Tibial artery (tissue), 4 donors: ENCODE data around the gene PPL.

Experiments used
- DNase-seq, 2 donors: peaks; one replicate each; pipeline ENCODE4 v3.0.0-alpha.2; 2019
- H3K27ac ChIP-seq, 2 donors: fragments of 200-600 bp; sonication (generic) in 1 of 2; 1 replicate in 1 of 2; 2 replicates in 1 of 2; pipeline ENCODE4 v1.5.1; 2018 to 2019; ENCODE audit warnings: mild to moderate bottlenecking in 1 of 2
- H3K27me3 ChIP-seq, 2 donors: fragments of 200-600 bp; sonication (generic) in 1 of 2; one replicate each; pipeline versions ENCODE4 v1.5.1 to v1.6.0; 2016 to 2019
- H3K36me3 ChIP-seq, 3 donors: fragments of 200-600 bp; sonication (generic) in 2 of 3; one replicate each; pipeline ENCODE4 v1.5.1; 2016 to 2019; ENCODE audit warnings: mild to moderate bottlenecking in 2 of 3
- H3K4me1 ChIP-seq, 4 donors: fragments of 200-600 bp; sonication (generic) in 2 of 4; 1 replicate in 3 of 4; 2 replicates in 1 of 4; pipeline ENCODE4 v1.5.1; 2016 to 2019
- H3K4me3 ChIP-seq, 2 donors: fragments of 200-600 bp; sonication (generic) in 1 of 2; 1 replicate in 1 of 2; 2 replicates in 1 of 2; pipeline ENCODE4 v1.5.1; 2018 to 2019; ENCODE audit warnings: mild to moderate bottlenecking in 2 of 2
- H3K9me3 ChIP-seq, 3 donors: fragments of 200-600 bp; sonication (generic) in 1 of 3; one replicate each; pipeline ENCODE4 v1.5.1; 2016 to 2019
- intact Hi-C: fragments of 100-400 bp; cut with DNase I; formaldehyde crosslinking; loops from one replicate; pipeline ENCODE4 v1.15.0; 2023; ENCODE audit warnings: low total_unique reads
- TF ChIP-seq, protein P1 (sequence below), 2 experiments: fragments of 200-600 bp in 1 of 2; fragments of 450-650 bp in 1 of 2; IDR thresholded peaks; one replicate each; pipeline ENCODE4 v1.5.1; 2017 to 2019; ENCODE audit warnings: antibody characterized with exemption in 2 of 2, mild to moderate bottlenecking in 1 of 2, moderate library complexity in 1 of 2

The PPL gene

DNA sequence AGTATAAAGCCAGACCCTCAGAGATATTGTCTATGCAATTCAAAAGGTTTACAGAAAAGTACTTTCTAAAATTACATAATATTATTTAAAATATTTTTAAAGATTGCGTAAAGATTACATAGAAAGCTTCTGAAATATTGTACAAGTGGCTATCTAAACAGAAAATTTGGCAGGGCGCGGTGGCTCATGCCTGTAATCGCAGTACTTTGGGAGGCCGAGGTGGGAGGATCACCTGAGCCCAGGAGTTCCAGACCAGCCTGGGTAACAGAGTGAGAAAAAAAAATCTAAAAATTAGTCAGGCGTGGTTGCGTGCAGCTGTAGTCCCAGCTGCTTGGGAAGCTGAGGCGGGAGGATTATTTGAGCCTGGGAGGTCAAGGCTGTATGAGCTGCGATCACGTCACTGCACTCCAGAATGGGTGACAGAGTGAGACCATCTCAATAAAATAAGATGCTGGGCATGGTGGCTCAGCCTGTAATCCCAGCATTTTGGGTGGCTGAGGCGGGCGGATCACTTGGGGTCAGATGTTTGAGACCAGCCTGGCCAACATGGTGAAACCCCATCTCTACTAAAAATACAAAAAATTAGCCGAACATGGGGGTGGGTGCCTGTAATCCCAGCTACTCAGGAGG, 71.6 kb downstream of the PPL start:
- H3K27ac ChIP-seq: no peak overlapping the region
- H3K4me3 ChIP-seq: no peak overlapping the region
- intact Hi-C loops: no loop called here
- no peaks in the 10 kb centered on the region for H3K9me3 ChIP-seq
- H3K27me3 ChIP-seq: no peaks in the 10 kb centered on the region
- peaks cover 0 to 11% (median 0%) of the 10 kb centered on the region in 4 donors for H3K4me1 ChIP-seq
- H3K36me3 ChIP-seq: peaks cover 29 to 60% (median 41%) of the 10 kb centered on the region in 3 donors
- no peak for DNase-seq
- TF ChIP-seq, protein P1, sequence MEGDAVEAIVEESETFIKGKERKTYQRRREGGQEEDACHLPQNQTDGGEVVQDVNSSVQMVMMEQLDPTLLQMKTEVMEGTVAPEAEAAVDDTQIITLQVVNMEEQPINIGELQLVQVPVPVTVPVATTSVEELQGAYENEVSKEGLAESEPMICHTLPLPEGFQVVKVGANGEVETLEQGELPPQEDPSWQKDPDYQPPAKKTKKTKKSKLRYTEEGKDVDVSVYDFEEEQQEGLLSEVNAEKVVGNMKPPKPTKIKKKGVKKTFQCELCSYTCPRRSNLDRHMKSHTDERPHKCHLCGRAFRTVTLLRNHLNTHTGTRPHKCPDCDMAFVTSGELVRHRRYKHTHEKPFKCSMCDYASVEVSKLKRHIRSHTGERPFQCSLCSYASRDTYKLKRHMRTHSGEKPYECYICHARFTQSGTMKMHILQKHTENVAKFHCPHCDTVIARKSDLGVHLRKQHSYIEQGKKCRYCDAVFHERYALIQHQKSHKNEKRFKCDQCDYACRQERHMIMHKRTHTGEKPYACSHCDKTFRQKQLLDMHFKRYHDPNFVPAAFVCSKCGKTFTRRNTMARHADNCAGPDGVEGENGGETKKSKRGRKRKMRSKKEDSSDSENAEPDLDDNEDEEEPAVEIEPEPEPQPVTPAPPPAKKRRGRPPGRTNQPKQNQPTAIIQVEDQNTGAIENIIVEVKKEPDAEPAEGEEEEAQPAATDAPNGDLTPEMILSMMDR (IDR thresholded peaks at IDR 0.05): no peak

DNA sequence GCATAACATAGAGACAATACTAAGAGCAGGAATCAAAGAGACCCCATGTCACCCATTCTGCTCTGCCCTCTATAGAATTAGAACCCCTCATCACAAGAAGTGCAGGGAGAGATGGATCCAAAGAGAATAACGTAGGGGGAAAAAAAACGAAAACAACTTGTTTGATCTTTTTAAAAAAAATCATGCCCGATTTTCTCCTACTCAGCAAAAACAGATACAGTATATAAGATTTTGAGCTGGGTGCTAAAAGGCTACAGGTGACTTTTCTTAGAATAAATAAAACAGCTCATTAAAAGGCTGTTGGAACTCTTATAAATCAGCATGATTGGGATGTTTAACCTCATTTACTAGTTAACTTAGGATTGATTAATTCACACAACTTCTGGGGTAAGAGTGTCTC, 72.2 kb downstream of the PPL start:
- TF ChIP-seq, protein P1 (IDR thresholded peaks at IDR 0.05): no peak
- no peak for DNase-seq
- Histone ChIP-seq H3K9me3 (no peaks in the 10 kb centered on the region), H3K36me3 (peaks cover 29 to 60% (median 41%) of the 10 kb centered on the region in 3 donors), H3K27ac (no peak overlapping the region), H3K27me3 (no peaks in the 10 kb centered on the region), H3K4me1 (peaks cover 0 to 11% (median 0%) of the 10 kb centered on the region in 4 donors), H3K4me3 (no peak overlapping the region)
- intact Hi-C loops: no loop called here

DNA sequence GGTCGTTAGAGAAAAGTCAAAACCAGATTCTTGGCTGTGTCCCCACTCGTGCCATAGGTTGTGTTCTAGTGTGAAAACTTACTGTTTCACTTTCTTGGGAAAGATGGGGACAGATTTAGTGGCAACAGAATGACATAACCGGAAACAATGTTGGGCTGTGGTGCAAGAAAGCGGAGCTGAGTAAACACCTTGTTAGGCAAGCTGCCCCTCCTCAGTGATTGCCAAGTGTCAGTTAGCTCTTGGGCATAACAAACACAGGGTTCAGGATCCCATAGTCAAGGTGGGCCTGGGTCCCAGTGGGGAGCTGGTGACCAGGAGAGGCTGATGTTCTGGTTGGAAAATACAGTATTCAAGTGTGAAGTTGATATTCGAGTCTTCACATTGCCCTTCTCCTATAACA, 74.3 kb downstream of the PPL start:
- TF ChIP-seq, protein P1 (IDR thresholded peaks at IDR 0.05): no peak
- intact Hi-C loops: no loop called here
- Histone ChIP-seq H3K27ac (no peak overlapping the region), H3K4me3 (no peak overlapping the region), H3K9me3 (no peaks in the 10 kb centered on the region), H3K4me1 (peaks cover 0 to 11% (median 0%) of the 10 kb centered on the region in 4 donors), H3K27me3 (no peaks in the 10 kb centered on the region), H3K36me3 (peaks cover 42 to 65% (median 54%) of the 10 kb centered on the region in 3 donors)
- no peak for DNase-seq

DNA sequence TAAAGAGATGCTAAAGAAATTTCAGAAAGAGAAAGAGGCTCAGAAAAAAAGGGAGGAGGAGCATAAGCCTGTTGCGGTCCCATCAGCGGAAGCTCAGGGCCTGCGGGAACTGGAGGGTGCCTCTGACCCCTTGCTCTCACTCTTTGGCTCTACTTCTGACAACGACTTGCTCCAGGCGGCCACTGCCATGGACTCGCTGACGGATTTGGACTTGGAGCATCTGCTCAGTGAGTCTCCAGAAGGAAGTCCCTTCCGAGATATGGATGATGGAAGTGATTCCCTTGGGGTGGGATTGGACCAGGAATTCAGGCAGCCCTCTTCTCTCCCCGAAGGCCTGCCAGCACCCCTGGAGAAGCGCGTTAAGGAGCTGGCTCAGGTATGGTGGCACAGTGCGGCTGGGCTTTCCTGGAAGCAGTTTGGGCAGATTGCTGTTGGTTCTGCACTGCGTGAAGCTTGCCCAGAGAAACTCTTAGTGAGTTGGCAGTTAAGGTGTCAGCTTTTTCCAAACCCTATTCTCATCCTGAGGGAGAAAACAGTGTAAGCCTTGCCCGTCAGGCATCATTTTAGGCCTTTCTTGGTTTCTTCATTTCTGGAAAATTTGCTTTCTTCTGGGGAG, 76.1 kb downstream of the PPL start:
- H3K9me3 ChIP-seq: no peaks in the 10 kb centered on the region
- TF ChIP-seq, protein P1 (IDR thresholded peaks at IDR 0.05): no peak
- H3K36me3 ChIP-seq: peaks cover 52 to 77% (median 72%) of the 10 kb centered on the region in 3 donors
- H3K27ac ChIP-seq: no peak overlapping the region
- peaks cover 0 to 11% (median 0%) of the 10 kb centered on the region in 4 donors for H3K4me1 ChIP-seq
- intact Hi-C loops: no loop called here
- DNase-seq: no peak
- H3K4me3 ChIP-seq: no peak overlapping the region
- H3K27me3 ChIP-seq: no peaks in the 10 kb centered on the region

DNA sequence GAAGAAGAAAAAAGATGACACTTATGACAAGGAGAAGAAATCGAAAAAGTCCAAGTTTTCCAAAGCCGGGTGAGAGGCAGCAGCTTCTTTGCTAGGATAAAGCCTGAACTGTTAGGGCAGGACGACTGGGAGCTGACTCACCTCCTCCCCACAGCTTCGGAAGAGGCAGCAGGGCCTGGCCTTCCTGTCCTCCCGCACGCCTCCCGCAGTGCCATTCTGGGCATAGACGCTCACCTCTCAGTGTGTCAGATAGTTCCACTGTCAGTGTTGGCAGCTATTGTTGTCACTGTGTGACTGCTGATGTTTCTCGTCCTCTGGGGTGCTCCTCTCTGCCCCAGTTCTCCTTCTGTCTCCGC, 77.1 kb downstream of the PPL start:
- Histone ChIP-seq H3K4me1 (peaks cover 0 to 11% (median 0%) of the 10 kb centered on the region in 4 donors), H3K36me3 (peaks cover 54 to 87% (median 82%) of the 10 kb centered on the region in 3 donors), H3K9me3 (no peaks in the 10 kb centered on the region), H3K4me3 (no peak overlapping the region), H3K27me3 (no peaks in the 10 kb centered on the region), H3K27ac (no peak overlapping the region)
- intact Hi-C loops: no loop called here
- DNase-seq: no peak
- TF ChIP-seq, protein P1 (IDR thresholded peaks at IDR 0.05): no peak
